Measurements from ENCODE around the gene ATP11C. TPM values are rescaled to one million over a fixed set of nuclear protein-coding genes. Genes with fewer than 3 reads are reported as not detected.

ATP11C gene
- total and polyA plus RNA-seq, 9 of the 15 experiments (the other 6 are each of a cell fraction or from before 2014, with no cell fraction given): 18.2 to 42.2 (median 29.4) TPM

GRCh38 chrX:139776599-139776998, 156.3 kb downstream of the ATP11C start:
- Histone ChIP-seq H3K9me3 (replicated peaks; ENCODE audit: control insufficient read depth, insufficient read depth, low read depth, low read length) (no peaks in the 10 kb centered on the region), H3K9ac (ENCODE audit: insufficient read depth in 1 of 2, low read depth in 2 of 2, low read length in 2 of 2) (no peak overlapping the region), H3K4me1 (replicated peaks in 1 of 2; ENCODE audit: control insufficient read depth in 2 of 2, insufficient read depth in 2 of 2, low read length in 2 of 2) (no peaks in the 10 kb centered on the region), H4K20me1 (replicated peaks; ENCODE audit: control insufficient read depth, insufficient read depth, low read length) (no peaks in the 10 kb centered on the region), H3K27me3 (ENCODE audit: control insufficient read depth in 2 of 2, insufficient read depth in 2 of 2, low read length in 2 of 2) (no peaks in the 10 kb centered on the region), H3K9me1 (ENCODE audit: control insufficient read depth, insufficient read depth, low read length) (no peaks in the 10 kb centered on the region), H3K4me3 (no peak overlapping the region), H3K27ac (ENCODE audit: extremely low read depth, low read depth, low read length) (no peak overlapping the region), H3K79me2 (ENCODE audit: control insufficient read depth, insufficient read depth, low read length) (no peaks in the 10 kb centered on the region), H3K36me3 (ENCODE audit: control insufficient read depth, insufficient read depth, low read length) (peaks cover 23% of the 10 kb centered on the region), H3K4me2 (ENCODE audit: insufficient read depth, low read length) (no peak overlapping the region), H2AFZ (ENCODE audit: low read depth, low read length) (no peak overlapping the region)
- in situ Hi-C loops (cut with MboI): no loop called here
- no peak for ATAC-seq
- intact Hi-C loops (cut with micrococcal nuclease): no loop called here
- ChIA-PET CTCF (ENCODE audit: low intra/inter-chr PET ratio) (no interaction called here), POLR2A (no interaction called here)
- 92% methylated on average over 3 of the region's 3 CpGs for WGBS (ENCODE audit: insufficient coverage, low coverage, missing lambda C conversion rate)
- DNase-seq (ENCODE audit: extremely low read depth in 1 of 4, low spot score in 3 of 4): no peak
- no peak for FAIRE-seq
- no TSS peak for BruUV-seq (replicated peaks)
- no peak for TF ChIP-seq ZNF740 (CRISPR knock-in tag; IDR thresholded peaks at IDR 0.05)
- no peak for TF ChIP-seq ZNF740 (tag; IDR thresholded peaks at IDR 0.05)
- TF ChIP-seq ZNF197 (CRISPR knock-in tag; IDR thresholded peaks at IDR 0.05; ENCODE audit: low read depth): no peak
- TF ChIP-seq JUNB (CRISPR knock-in tag; conservative IDR thresholded peaks at IDR 0.05): no peak
- no peak for TF ChIP-seq ZBTB1 (CRISPR knock-in tag; IDR thresholded peaks at IDR 0.05; ENCODE audit: borderline replicate concordance, low read depth)
- no peak for TF ChIP-seq BRD9 (IDR thresholded peaks at IDR 0.05; ENCODE audit: low read depth, partially characterized antibody)
- TF ChIP-seq RCOR1 (IDR thresholded peaks at IDR 0.05; ENCODE audit: borderline replicate concordance in 1 of 2, low read depth in 2 of 2, low read length in 2 of 2): no peak
- no peak for TF ChIP-seq MGA (IDR thresholded peaks at IDR 0.05)
- no peak for TF ChIP-seq PREB (CRISPR knock-in tag; IDR thresholded peaks at IDR 0.05)
- TF ChIP-seq SAFB (IDR thresholded peaks at IDR 0.05; ENCODE audit: borderline replicate concordance, low read depth, low read length): no peak

All from K562 (cell line).